ENCODE data around the gene ERC1.

The ERC1 gene

DNA sequence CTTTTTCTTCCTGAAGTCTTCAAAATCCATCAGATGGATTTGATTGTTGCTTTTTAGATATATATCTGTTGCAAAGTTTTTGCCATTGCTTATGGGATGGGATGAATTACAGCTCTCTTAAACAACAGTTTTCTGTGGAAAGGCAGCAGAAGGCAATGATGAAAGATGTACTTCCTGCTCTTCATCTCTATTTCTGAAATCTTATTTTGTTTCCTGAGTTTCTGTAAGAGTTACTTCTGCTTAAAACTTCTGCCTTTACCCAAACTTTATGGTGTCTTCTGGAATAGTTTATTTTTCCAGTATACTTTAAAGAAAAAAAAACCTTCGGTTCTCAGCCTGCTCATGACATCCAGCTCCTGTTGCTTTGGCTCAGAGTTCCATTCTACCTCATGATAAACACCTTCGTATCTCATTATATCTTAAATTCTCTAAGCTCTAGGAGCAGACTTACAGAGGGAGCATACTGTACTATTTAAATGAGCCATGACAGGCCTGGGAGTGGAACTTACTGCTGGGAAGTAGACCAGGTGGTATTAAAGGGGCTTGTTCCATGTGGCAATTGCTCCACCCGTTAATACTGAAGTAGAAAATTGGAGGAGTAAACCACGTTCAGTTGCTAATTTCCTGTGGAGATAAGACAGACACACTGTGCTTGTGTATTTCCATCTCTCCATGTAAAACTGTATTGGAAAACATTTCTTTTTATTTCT, 314.9 kb downstream of the ERC1 start:
- TF ChIP-seq CTCF (IDR thresholded peaks at IDR 0.05; ENCODE audit: insufficient read depth, low read depth, low read length, missing control alignments), result no peak
- no peak for DNase-seq (ENCODE audit: low read depth)

DNA sequence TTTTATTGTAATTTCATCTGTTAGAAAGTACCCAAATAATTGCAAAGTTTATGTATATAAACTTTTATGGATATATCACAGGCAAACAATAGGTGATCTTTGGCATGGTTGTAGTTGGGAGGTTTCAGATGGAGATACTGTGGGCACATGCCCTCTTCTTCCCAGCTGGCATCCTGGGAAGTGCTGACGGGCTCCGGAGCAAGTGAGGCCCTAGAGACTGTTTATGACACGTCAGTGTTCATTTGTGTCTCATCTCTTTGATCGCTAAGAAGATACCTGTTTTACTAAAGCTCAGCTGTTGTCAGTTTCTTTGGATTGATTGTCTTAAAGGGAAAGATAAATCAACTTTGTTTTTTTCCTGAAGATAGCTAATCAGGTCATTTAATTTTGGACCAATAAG, 315.8 kb downstream of the ERC1 start:
- no peak for DNase-seq (ENCODE audit: low read depth)
- TF ChIP-seq CTCF (IDR thresholded peaks at IDR 0.05; ENCODE audit: insufficient read depth, low read depth, low read length, missing control alignments), result no peak
- H3K4me3 ChIP-seq (ENCODE audit: low read length), result no peak overlapping the region

More for the DNA sequence above, 314.9 kb downstream of the ERC1 start:
- no peak overlapping the region for H3K4me3 ChIP-seq (ENCODE audit: low read length)

GRCh38 chr12:1307796-1308195, 316.8 kb downstream of the ERC1 start:
- no peak overlapping the region for H3K4me3 ChIP-seq (ENCODE audit: low read length)
- DNase-seq (ENCODE audit: low read depth), result no peak
- no peak for TF ChIP-seq CTCF (IDR thresholded peaks at IDR 0.05; ENCODE audit: insufficient read depth, low read depth, low read length, missing control alignments)

DNA sequence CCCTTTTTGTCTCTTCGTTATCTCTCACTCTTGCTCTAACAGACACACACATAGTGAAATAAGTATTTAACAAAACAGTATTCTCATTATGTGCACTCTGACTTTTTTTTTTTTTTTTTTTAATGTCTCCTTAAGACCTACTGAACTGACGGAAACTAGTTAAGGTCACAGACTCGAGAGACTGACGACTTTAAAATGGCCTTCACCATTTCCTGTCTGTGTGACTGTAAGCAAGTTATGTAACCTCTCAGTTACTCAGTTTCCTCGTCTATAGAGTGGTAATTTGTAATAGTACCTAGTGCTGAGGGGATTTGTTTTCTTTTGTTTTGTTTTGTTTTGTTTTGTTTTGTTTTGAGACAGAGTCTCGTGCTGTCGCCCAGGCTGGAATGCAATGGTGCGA, 318.6 kb downstream of the ERC1 start:
- DNase-seq (ENCODE audit: low read depth), result peak; percentile 25
- no peak overlapping the region for H3K4me3 ChIP-seq (ENCODE audit: low read length)
- TF ChIP-seq CTCF (IDR thresholded peaks at IDR 0.05; ENCODE audit: insufficient read depth, low read depth, low read length, missing control alignments), result no peak

- TF ChIP-seq CTCF (IDR thresholded peaks at IDR 0.05; ENCODE audit: insufficient read depth, low read depth, low read length, missing control alignments), result no peak
- no peak overlapping the region for H3K4me3 ChIP-seq (ENCODE audit: low read length)
- DNase-seq (ENCODE audit: low read depth), result no peak
These were observed 319.6 kb downstream of the ERC1 start for GRCh38 chr12:1310653-1311052.

GRCh38 chr12:1311145-1311544, 320.1 kb downstream of the ERC1 start:
- no peak for DNase-seq (ENCODE audit: low read depth)
- no peak for TF ChIP-seq CTCF (IDR thresholded peaks at IDR 0.05; ENCODE audit: insufficient read depth, low read depth, low read length, missing control alignments)

DNA sequence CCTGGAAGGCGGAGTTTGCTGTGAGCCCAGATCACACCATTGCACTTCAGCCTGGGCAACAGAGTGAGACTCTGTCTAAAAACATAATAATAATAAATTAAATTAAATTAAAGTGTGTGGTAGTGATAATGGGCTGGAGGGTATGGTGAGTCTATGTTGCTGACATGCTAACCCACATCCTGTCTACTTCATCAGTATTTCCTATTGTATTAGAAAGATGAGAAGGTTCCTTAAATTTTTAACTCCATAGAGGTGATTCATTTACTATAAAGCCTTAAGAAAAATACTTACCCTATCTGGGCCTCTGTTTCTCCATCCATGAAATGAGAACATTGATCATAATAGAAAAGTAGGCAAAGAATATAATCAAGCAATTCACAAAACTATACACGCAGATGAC, 322.9 kb downstream of the ERC1 start:
- TF ChIP-seq CTCF (IDR thresholded peaks at IDR 0.05; ENCODE audit: insufficient read depth, low read depth, low read length, missing control alignments), result no peak
- DNase-seq (ENCODE audit: low read depth), result peak; percentile 18
- no peak overlapping the region for H3K4me3 ChIP-seq (ENCODE audit: low read length)

More at GRCh38 chr12:1311145-1311544, 320.1 kb downstream of the ERC1 start:
- no peak overlapping the region for H3K4me3 ChIP-seq (ENCODE audit: low read length)
